CD4-positive, CD25-positive, alpha-beta regulatory T cell (primary cell): ENCODE results near the gene POLR2A. TPM values are rescaled to one million over a fixed set of nuclear protein-coding genes. Genes with fewer than 3 reads are reported as not detected.

ENCODE experiments used
- ATAC-seq, 2 donors: fragments of 150-1000 bp; cut with Tn5 transposase; one replicate each; pipeline ENCODE4 v1.10.0; 2021; ENCODE audit warnings: low read depth in 2 of 2, moderate number of reproducible peaks in 2 of 2, moderate library complexity in 1 of 2
- DNase-seq, 3 donors: peaks; one replicate each; pipeline versions ENCODE4 v3.0.0 to v3.0.0-alpha.2; 2012 to 2022; ENCODE audit warnings: mixed read lengths in 1 of 3
- H3K27ac ChIP-seq: one replicate; pipeline ENCODE4 v1.7.0; 2013; ENCODE audit warnings: mild to moderate bottlenecking, low read length; ENCODE audit not compliant: insufficient read depth, poor library complexity, severe bottlenecking
- H3K27me3 ChIP-seq: one replicate; pipeline ENCODE4 v1.7.0; 2013; ENCODE audit warnings: low read length; ENCODE audit not compliant: control insufficient read depth, insufficient read depth
- H3K36me3 ChIP-seq: one replicate; pipeline ENCODE4 v1.7.0; 2013; ENCODE audit warnings: mild to moderate bottlenecking, low read length, moderate library complexity; ENCODE audit not compliant: control insufficient read depth, insufficient read depth
- H3K4me1 ChIP-seq: 2 replicates; pipeline ENCODE4 v1.7.0; 2013; ENCODE audit warnings: mild to moderate bottlenecking, low read length; ENCODE audit not compliant: insufficient read depth, control insufficient read depth, poor library complexity, severe bottlenecking
- H3K4me3 ChIP-seq: one replicate; pipeline ENCODE4 v1.7.0; 2013; ENCODE audit warnings: low read depth, mild to moderate bottlenecking, low read length, moderate library complexity
- H3K9me3 ChIP-seq, 2 experiments: 1 replicate in 1 of 2; 2 replicates in 1 of 2; pipeline ENCODE4 v1.7.0; 2013; ENCODE audit warnings: low read length in 2 of 2, mild to moderate bottlenecking in 1 of 2, moderate library complexity in 1 of 2; ENCODE audit not compliant: control insufficient read depth in 2 of 2
- H3K27ac Mint-ChIP-seq, 3 donors: one replicate each; pipeline ENCODE4 v1.8.0; 2020 to 2022; ENCODE audit warnings: mild to moderate bottlenecking in 3 of 3, mixed read lengths in 3 of 3, moderate library complexity in 2 of 3
- H3K27me3 Mint-ChIP-seq: one replicate; pipeline ENCODE4 v1.8.0; 2022; ENCODE audit warnings: mild to moderate bottlenecking, mixed read lengths
- H3K36me3 Mint-ChIP-seq: one replicate; pipeline ENCODE4 v1.8.0; 2020; ENCODE audit warnings: mixed read lengths
- H3K4me1 Mint-ChIP-seq, 4 donors: one replicate each; pipeline ENCODE4 v1.8.0; 2020 to 2022; ENCODE audit warnings: mixed read lengths in 4 of 4, mild to moderate bottlenecking in 1 of 4
- H3K4me3 Mint-ChIP-seq, 4 donors: one replicate each; pipeline ENCODE4 v1.8.0; 2020 to 2022; ENCODE audit warnings: mild to moderate bottlenecking in 4 of 4, mixed read lengths in 4 of 4, moderate library complexity in 3 of 4
- H3K9me3 Mint-ChIP-seq, 7 donors: one replicate each; pipeline ENCODE4 v1.8.0; 2020 to 2022; ENCODE audit warnings: mixed read lengths in 7 of 7, mild to moderate bottlenecking in 3 of 7, moderate library complexity in 2 of 7
- polyA plus RNA-seq, 4 donors: library from polyadenylated mRNA; unstranded; fragments of 300-500 nt; fragmentation: Illumina TruSeq; gene quantifications; one replicate each; pipeline ENCODE4 v1.2.3, GENCODE V29; 2021
- total RNA-seq: library from RNA; stranded (reverse); gene quantifications from one replicate; pipeline ENCODE4 v1.2.3, GENCODE V29; 2022

POLR2A gene
- total and polyA plus RNA-seq, 5 donors from 2014 or later: 32.3 to 568 (median 41.0) TPM

GRCh38 chr17:7493941-7494340, 9.8 kb downstream of the POLR2A start:
- Mint-ChIP-seq H3K4me1 (peaks cover 22 to 47% (median 40%) of the 10 kb centered on the region in 4 donors), H3K27me3 (no peaks in the 10 kb centered on the region), H3K4me3 (no peak overlapping the region), H3K36me3 (peaks cover 34% of the 10 kb centered on the region), H3K9me3 (no peaks in the 10 kb centered on the region), H3K27ac (peak overlapping the region in 1 of 3 donors; percentile 70)
- DNase-seq (no peak), ATAC-seq (no peak)
- Histone ChIP-seq H3K9me3 (no peaks in the 10 kb centered on the region), H3K36me3 (peaks cover 67% of the 10 kb centered on the region), H3K4me1 (peaks cover 26% of the 10 kb centered on the region), H3K27ac (no peak overlapping the region), H3K27me3 (no peaks in the 10 kb centered on the region), H3K4me3 (no peak overlapping the region)

- H3K4me1 ChIP-seq: peaks cover 7% of the 10 kb centered on the region
- DNase-seq (no peak), ATAC-seq (no peak)
- Mint-ChIP-seq H3K36me3 (peaks cover 38% of the 10 kb centered on the region), H3K4me3 (peak overlapping the region in 1 of 4 donors; percentile 67), H3K4me1 (peaks cover 13 to 30% (median 25%) of the 10 kb centered on the region in 4 donors), H3K27ac (no peak overlapping the region), H3K27me3 (no peaks in the 10 kb centered on the region), H3K9me3 (peaks cover 0 to 2% (median 0%) of the 10 kb centered on the region in 7 donors)
- H3K27me3 ChIP-seq: no peaks in the 10 kb centered on the region
- peaks cover 80% of the 10 kb centered on the region for H3K36me3 ChIP-seq
- H3K27ac ChIP-seq: no peak overlapping the region
- H3K4me3 ChIP-seq: no peak overlapping the region
- H3K9me3 ChIP-seq: no peaks in the 10 kb centered on the region
Observed at GRCh38 chr17:7495906-7496434, 11.8 kb downstream of the POLR2A start.

- Mint-ChIP-seq H3K36me3 (peaks cover 42% of the 10 kb centered on the region), H3K27me3 (no peaks in the 10 kb centered on the region), H3K4me1 (peaks cover 10 to 26% (median 21%) of the 10 kb centered on the region in 4 donors), H3K27ac (peak overlapping the region in 1 of 3 donors; percentile 35), H3K9me3 (peaks cover 0 to 2% (median 0%) of the 10 kb centered on the region in 7 donors), H3K4me3 (peak overlapping the region in 1 of 4 donors; percentile 67)
- DNase-seq (no peak), ATAC-seq (no peak)
- Histone ChIP-seq H3K27ac (no peak overlapping the region), H3K36me3 (peaks cover 83% of the 10 kb centered on the region), H3K9me3 (no peaks in the 10 kb centered on the region), H3K4me1 (peaks cover 2% of the 10 kb centered on the region), H3K4me3 (no peak overlapping the region), H3K27me3 (no peaks in the 10 kb centered on the region)
Observed at GRCh38 chr17:7496470-7497183, 12.5 kb downstream of the POLR2A start.

- ATAC-seq: no peak
- peaks cover 41% of the 10 kb centered on the region for H3K36me3 Mint-ChIP-seq
- H3K27me3 Mint-ChIP-seq: no peaks in the 10 kb centered on the region
- H3K4me1 Mint-ChIP-seq: peaks cover 6 to 20% (median 16%) of the 10 kb centered on the region in 4 donors
- peaks cover 83% of the 10 kb centered on the region for H3K36me3 ChIP-seq
- H3K4me1 ChIP-seq: no peaks in the 10 kb centered on the region
- H3K27ac ChIP-seq: no peak overlapping the region
- no peak overlapping the region for H3K4me3 Mint-ChIP-seq
- H3K27me3 ChIP-seq: no peaks in the 10 kb centered on the region
- H3K9me3 Mint-ChIP-seq: peaks cover 0 to 2% (median 0%) of the 10 kb centered on the region in 7 donors
- no peak overlapping the region for H3K27ac Mint-ChIP-seq
- H3K9me3 ChIP-seq: no peaks in the 10 kb centered on the region
- no peak overlapping the region for H3K4me3 ChIP-seq
- no peak for DNase-seq
Observed at GRCh38 chr17:7497228-7497627, 13.1 kb downstream of the POLR2A start.

GRCh38 chr17:7497636-7498035, 13.5 kb downstream of the POLR2A start:
- Histone ChIP-seq H3K27ac (no peak overlapping the region), H3K27me3 (no peaks in the 10 kb centered on the region), H3K4me3 (no peak overlapping the region), H3K36me3 (peaks cover 84% of the 10 kb centered on the region), H3K9me3 (no peaks in the 10 kb centered on the region), H3K4me1 (no peaks in the 10 kb centered on the region)
- ATAC-seq: no peak
- H3K27ac Mint-ChIP-seq: no peak overlapping the region
- H3K27me3 Mint-ChIP-seq: no peaks in the 10 kb centered on the region
- peaks cover 0 to 2% (median 0%) of the 10 kb centered on the region in 7 donors for H3K9me3 Mint-ChIP-seq
- no peak overlapping the region for H3K4me3 Mint-ChIP-seq
- peaks cover 43% of the 10 kb centered on the region for H3K36me3 Mint-ChIP-seq
- no peak for DNase-seq
- peaks cover 6 to 17% (median 15%) of the 10 kb centered on the region in 4 donors for H3K4me1 Mint-ChIP-seq

GRCh38 chr17:7499161-7499560, 15.0 kb downstream of the POLR2A start:
- no peaks in the 10 kb centered on the region for H3K27me3 ChIP-seq
- DNase-seq (no peak), ATAC-seq (no peak)
- H3K4me1 ChIP-seq: no peaks in the 10 kb centered on the region
- H3K9me3 Mint-ChIP-seq: peaks cover 0 to 2% (median 0%) of the 10 kb centered on the region in 7 donors
- H3K4me3 ChIP-seq: no peak overlapping the region
- no peak overlapping the region for H3K4me3 Mint-ChIP-seq
- peaks cover 88% of the 10 kb centered on the region for H3K36me3 ChIP-seq
- H3K27me3 Mint-ChIP-seq: no peaks in the 10 kb centered on the region
- H3K4me1 Mint-ChIP-seq: peaks cover 0 to 3% (median 2%) of the 10 kb centered on the region in 4 donors
- H3K36me3 Mint-ChIP-seq: peaks cover 44% of the 10 kb centered on the region
- H3K27ac Mint-ChIP-seq: no peak overlapping the region
- no peak overlapping the region for H3K27ac ChIP-seq
- H3K9me3 ChIP-seq: no peaks in the 10 kb centered on the region

GRCh38 chr17:7501729-7502128, 17.6 kb downstream of the POLR2A start:
- H3K4me3 Mint-ChIP-seq: no peak overlapping the region
- Histone ChIP-seq H3K36me3 (peaks cover 95% of the 10 kb centered on the region), H3K4me1 (no peaks in the 10 kb centered on the region), H3K27ac (no peak overlapping the region), H3K9me3 (no peaks in the 10 kb centered on the region), H3K27me3 (no peaks in the 10 kb centered on the region), H3K4me3 (no peak overlapping the region)
- no peaks in the 10 kb centered on the region for H3K27me3 Mint-ChIP-seq
- peaks cover 0 to 2% (median 0%) of the 10 kb centered on the region in 4 donors for H3K4me1 Mint-ChIP-seq
- peaks cover 47% of the 10 kb centered on the region for H3K36me3 Mint-ChIP-seq
- H3K9me3 Mint-ChIP-seq: peaks cover 0 to 2% (median 0%) of the 10 kb centered on the region in 7 donors
- ATAC-seq (no peak), DNase-seq (no peak)
- peak overlapping the region in 1 of 3 donors; percentile 72 for H3K27ac Mint-ChIP-seq
